H1 (cell line): ENCODE results near the gene DPYD. TPM values are rescaled to one million over a fixed set of nuclear protein-coding genes. Genes with fewer than 3 reads are reported as not detected.

ENCODE experiments used
- BRCA1 ChIP-seq: IDR thresholded peaks from 2 replicates; pipeline ENCODE4 v1.6.1; 2012; ENCODE audit warnings: low read depth, low read length, improper control_type of control experiment
- JUND ChIP-seq: IDR thresholded peaks from 2 replicates; pipeline ENCODE4 v1.6.1; 2011; ENCODE audit warnings: mild to moderate bottlenecking, improper control_type of control experiment, low read length
- NANOG ChIP-seq: IDR thresholded peaks from 2 replicates; pipeline ENCODE4 v1.6.1; 2011; ENCODE audit warnings: low read length, low read depth, mild to moderate bottlenecking, inconsistent platforms; ENCODE audit not compliant: insufficient read depth, poor library complexity, severe bottlenecking
- POU5F1 ChIP-seq: IDR thresholded peaks from 2 replicates; pipeline ENCODE4 v1.6.1; 2011; ENCODE audit warnings: low read depth, mild to moderate bottlenecking, low read length, moderate library complexity
- SIRT6 ChIP-seq: IDR thresholded peaks from one replicate; pipeline ENCODE4 v1.7.1; 2012; ENCODE audit warnings: low read length, inconsistent platforms
- SP4 ChIP-seq: IDR thresholded peaks from 2 replicates; pipeline ENCODE4 v1.6.1; 2012; ENCODE audit warnings: low read length, inconsistent platforms
- polyA plus RNA-seq, 7 experiments: library from polyadenylated mRNA; depleted of rRNA in 3 of 7; stranded (reverse) in 5 of 7; unstranded in 2 of 7; fragments of >200 nt in 5 of 7; fragments of 200-250 nt in 2 of 7; gene quantifications; 1 replicate in 5 of 7; 2 replicates in 1 of 7; 4 replicates in 1 of 7; pipeline versions ENCODE4 v1.2.1 to v1.2.3, GENCODE V29; 2011 to 2013; ENCODE audit warnings: missing spikeins in 2 of 7, mixed read lengths in 2 of 7
- total RNA-seq: library from RNA; stranded (reverse); fragmentation: NEBNext Ultra II Directional; extraction: Animal tissue kit (Norgen Biotek cat#: 25700); gene quantifications from 2 replicates; pipeline ENCODE4 v1.2.1, GENCODE V29; 2021

The DPYD gene
- total and polyA plus RNA-seq, 2 of the 8 experiments (the other 6 are each of a cell fraction or from before 2014, with no cell fraction given): 0.29 to 0.73 TPM

- TF ChIP-seq NANOG: no peak
- TF ChIP-seq SP4: no peak
- TF ChIP-seq BRCA1: no peak
- no peak for TF ChIP-seq JUND
- no peak for TF ChIP-seq POU5F1
- no peak for TF ChIP-seq SIRT6
Measured at GRCh38 chr1:97378596-97378995, 542.2 kb downstream of the DPYD start (continued).
